HT-29 (cell line): Measurements from ENCODE around the gene KRTAP10-1. TPM values are rescaled to one million over a fixed set of nuclear protein-coding genes. Genes with fewer than 3 reads are reported as not detected.

Source experiments
- DNase-seq: peaks from one replicate; pipeline ENCODE4 v3.0.0-alpha.2; 2015; ENCODE audit warnings: low spot score
- total RNA-seq: library from RNA; depleted of rRNA; stranded (reverse); fragments of >200 nt; shearing (Covaris generic); gene quantifications from 2 replicates; pipeline ENCODE4 v1.2.3, GENCODE V29; 2014

Gene KRTAP10-1
- total RNA-seq, 1 experiment from 2014 or later, result not detected

DNA sequence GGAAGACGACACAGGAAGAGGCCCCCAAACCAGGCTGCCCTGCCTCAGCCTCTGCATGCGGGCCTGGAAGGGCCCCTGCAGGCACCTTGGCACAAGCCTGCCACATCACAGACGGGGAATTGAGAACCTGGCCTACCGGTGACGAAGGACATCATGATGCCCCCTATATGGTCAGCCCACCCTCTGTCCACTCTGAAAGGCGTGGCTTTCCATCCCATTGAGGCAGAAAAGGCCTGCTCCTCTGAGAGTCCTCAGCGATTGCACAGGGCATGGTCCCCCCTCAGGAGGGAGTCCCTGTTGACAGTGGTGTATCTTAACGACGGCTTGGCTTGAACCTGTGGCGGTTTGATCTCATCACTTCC is 11.4 kb downstream of the KRTAP10-1 start:
- no peak for DNase-seq

DNA sequence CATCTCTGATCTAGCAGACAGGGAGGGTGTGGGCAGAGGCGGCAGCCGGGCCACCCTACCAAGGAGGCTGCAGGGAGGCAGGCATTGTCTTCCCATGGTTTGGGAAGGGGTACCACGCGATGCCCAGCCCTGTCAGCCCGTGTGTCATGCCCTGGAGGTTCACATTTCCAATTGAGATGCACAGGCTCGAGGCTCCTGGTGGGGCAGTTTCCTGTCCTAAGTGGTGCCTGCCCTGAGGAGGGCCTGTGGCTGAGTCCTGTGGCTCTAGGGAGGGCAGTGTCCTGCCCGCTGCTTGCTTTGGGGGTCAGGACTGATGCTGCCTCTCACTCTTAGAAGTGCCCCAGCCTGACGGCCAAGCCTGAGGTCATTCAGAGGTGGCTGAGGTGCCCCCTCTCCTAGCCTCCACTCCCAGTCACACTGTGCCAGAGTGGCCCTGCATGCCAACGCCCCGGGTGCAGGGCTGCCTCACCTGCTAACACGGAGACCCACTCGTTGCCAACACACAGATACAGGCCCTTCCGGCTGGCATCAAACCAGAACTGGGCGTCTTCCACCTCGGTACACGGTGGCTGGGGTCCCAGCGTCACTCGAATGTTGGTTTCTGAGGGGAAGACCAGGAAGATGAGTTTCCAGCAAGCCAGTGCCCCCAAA is 11.9 kb downstream of the KRTAP10-1 start:
- no peak for DNase-seq

DNA sequence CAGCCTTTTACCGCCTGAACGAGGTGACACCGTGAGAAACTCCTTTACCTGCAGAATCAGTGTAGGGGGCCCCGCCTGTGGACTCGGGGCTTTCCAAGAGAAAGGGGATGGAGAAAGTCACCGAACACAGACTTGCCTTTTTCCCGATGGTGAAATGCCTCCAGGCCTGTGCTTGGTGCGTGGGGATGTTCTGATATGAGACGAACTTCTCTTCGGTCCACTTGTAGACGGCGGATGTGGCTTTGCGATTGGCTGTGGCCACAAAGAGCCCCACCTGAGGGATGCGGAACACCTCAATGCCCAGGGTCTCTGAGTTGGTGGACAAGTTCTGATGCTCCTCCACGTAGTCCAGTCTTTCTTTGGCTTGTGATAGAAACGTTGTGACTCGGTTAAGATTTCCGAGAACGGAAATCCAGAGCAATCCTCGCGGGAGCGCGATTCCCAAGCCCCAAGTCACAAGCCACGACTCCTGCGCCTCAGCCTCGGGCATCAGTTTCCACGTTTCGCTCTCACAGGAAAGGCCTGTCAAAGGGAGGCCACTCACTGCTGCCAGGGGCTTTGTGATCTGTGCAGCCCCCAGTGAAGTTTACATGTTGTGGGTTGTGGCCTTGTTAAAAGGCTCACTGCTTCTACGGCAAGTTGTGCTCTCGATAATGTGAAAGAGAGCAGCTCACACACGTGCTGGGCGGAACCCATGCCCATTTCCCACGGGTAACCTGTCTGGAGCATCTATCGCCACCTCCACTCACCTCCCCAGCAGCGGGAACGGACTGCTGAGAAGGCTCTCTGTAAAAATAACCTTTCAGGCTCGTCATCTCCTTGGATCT is 12.6 kb downstream of the KRTAP10-1 start:
- no peak for DNase-seq

DNA sequence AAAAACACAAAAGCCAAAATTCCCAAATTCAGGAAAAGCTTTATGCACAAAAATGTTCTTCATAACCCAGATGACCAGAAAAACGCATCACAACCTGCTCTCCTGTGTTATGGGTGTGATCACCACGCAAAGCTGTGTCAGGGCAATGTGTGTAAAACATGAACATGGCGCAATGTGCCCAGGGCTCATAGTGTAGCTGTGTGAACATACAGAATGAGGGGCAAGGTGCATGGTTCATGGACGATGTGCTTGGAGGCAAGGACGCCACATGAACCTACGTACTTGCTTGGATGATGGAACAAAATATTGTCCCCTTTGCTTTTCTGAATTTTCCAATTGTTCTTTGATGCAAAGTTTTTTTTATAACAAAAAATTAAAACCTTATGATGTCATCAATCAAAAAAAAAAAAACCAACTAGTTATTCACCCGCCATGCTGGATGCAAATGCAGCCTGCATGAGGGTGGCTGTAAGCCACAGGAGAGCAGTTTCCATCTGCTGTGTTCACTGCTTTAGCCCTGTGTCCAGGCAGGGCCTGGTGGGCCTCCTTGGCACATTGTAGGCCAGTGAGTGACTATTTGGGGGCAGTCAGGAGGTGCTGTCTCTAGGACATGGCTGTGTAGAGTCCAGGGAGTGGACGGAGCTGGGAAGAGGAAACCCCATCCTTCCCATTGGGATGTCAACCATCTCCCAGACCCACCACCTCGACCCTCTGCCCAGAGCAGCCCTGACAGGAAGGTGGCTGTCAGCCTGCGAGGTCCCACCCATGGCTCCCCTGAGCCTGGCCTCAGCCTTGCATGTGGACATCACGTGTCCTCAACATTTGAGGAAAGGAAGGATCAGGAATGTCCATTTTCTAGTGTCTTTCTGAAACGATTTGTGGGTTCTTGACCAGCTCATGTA is 13.6 kb downstream of the KRTAP10-1 start:
- no peak for DNase-seq

DNA sequence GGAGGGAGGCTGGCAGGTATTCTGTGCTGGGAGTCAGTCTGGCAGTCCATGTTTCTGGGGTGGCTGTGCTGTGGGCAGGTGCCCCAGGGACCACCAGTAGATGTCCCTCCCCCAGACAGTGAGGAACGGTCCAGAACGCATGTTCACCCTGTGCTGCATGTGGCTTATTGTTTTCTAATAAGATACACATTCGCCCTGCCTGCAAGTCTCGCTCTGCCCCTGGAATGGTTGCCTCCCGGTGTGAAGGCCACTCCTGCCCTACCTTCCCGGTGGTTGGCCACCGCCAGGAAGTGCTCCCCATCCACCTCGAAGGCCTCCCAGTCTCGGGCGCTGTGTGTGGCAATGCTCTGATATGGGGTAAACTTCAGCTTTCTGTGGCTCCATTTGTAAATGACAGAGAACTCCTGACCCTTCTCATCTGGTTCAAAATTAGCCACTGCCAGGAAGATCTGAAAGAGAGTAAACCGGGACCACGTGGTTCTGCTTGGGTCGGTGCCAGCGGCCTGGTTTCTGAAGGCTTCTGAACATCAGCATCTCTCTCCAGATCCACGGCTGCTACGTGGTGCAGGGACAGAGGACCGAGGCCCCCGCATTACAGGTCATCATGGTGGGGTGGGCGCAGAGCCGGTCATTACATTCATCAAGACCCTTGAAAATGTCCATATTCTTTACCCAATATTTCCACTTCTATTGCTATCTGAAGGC is 14.5 kb downstream of the KRTAP10-1 start:
- no peak for DNase-seq

DNA sequence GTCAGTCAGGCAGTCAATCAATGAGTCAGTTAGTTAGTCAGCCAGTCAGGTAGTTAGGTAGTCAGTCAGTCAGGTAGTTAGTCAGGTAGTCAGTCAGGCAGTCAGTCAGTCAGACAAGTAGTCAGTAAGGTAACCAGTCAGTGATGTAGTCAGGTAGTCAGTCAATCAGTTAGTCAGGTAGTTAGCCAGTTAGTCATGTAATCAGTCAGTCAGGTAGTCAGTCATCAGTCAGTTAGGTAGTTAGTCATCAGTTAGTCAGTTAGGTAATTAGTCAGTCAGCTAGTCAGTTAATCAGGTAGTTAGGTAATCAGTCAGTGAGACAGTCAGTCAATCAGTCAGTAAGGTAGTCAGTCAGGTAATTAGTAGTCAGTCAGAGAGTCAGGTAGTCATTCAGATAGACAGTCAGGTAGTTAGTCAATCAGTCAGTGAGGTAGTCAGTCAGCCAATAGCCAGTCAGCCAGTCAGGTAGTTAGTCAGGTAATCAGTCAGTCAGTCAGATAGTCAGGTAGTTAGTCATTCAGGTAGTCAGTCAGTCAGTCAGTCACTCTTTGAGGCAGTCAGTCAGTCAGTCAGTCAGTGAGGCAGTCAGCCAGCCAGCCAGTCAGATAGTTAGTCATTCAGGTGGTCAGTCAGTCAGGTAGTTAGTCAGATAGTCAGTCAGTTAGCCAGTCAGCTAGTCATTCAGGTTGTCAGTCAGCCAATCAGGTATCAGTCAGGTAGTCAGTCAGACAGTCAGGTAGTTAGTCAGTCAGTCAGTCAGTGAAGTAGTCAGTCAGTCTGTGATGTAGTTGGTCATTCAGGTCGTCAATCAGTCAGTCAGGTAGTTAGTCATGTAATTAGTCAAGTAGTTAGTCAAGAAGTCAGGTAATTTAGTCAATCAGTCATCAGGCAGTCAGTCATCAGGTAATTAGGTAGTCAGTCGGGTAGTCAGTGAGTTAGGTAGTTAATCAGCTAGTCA is 15.3 kb downstream of the KRTAP10-1 start:
- DNase-seq, result no peak

DNA sequence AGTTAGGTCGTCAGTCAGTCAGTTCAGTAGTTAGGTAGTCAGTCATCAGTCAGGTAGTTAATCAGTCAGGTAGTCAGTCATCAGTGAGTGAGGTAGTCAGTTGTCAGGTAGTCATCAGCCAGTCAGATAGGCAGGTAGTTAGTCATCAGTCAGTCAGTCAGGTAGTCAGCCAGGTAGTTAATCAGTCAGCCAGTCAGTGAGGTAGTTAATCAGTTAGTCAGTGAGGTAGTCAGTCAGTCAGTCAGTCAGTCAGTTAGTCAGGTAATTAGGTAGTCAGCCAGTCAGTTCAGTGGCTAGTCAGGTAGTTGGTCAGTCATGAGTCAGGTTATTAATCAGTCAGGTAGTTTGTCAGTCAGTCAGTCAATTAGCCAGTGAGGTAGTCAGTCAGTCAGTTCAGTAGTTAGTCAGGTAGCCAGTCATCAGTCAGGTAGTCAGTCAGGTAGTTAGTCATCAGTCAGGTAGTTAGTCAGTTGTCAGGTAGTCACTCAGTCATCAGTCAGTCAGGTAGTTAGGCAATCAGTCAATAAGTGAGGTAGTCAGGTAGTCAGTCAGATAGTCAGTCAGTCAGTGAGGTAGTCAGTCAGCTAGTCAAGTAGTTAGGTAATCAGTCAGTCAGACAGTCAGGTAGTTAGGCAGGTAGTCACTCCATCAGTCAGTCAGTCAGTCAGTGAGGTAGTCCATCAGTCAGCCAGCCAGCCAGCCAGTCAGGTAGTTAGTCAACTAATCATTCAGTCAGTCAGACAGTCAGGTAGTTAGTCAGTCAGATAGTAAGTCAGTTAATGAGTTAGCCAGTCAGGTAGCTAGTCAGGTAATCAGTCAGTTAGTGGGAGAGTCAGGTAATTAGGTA is 16.2 kb downstream of the KRTAP10-1 start:
- DNase-seq, result no peak

DNA sequence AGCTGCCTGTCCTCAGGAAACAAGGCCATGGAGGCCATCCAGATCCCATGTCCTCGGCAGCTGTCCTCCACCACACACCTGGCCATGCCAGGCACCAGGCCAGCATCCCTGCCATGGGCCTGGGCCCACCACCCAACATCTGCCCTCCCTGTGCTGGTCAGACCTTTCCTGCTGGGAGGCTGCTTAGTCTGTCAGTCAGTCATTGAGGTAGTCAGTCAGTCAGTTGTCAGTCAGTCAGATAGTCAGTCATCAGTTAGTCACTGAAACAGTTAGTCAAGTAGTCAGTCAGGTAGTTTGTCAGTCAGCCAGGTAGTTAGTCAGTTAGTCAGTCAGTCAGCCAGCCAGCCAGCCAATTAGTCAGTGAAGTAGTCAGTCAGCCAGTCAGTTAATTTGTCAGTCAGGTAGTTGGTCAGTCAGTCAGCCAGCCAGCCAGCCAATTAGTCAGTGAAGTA is 17.2 kb downstream of the KRTAP10-1 start:
- DNase-seq, result no peak

DNA sequence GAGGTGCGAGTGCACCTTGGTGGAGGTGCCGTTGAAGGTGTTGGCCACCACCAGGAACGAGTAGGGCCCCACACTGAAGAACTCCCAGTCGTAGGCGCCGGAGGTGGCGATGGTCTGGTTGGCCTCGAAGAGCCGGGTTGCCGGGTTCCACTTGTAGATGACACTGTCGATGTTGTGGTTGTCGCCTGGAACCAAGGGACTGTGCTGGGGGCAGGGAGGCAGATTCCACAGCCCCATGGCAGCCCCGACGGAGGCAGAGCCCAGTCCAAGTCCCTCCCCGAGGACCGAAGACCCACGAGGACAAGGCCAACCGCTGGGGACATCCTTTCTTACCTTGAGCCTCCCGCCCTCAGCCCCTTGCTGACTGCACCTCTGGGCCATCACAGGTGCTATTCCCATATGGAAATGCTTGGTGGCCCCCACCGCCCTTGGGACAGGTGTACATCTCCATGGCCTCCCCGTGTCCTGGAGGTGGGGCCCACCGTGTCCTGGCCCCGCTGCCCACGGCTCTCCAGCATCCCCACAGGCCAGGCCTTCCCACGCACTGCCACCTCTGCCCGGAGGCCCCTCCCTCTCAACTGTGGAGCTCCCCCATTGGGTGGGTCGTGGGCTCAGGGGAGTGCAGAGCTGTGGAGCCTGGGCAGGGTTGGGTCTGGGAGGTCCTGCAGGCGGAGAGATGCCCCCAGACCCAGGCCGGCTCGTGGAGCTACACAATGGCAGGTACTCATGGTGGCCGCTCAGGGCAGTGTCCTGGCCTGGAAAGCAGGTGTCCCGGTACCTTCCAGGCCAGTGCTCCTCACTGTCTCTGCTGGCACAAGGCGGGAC is 17.9 kb downstream of the KRTAP10-1 start:
- no peak for DNase-seq

DNA sequence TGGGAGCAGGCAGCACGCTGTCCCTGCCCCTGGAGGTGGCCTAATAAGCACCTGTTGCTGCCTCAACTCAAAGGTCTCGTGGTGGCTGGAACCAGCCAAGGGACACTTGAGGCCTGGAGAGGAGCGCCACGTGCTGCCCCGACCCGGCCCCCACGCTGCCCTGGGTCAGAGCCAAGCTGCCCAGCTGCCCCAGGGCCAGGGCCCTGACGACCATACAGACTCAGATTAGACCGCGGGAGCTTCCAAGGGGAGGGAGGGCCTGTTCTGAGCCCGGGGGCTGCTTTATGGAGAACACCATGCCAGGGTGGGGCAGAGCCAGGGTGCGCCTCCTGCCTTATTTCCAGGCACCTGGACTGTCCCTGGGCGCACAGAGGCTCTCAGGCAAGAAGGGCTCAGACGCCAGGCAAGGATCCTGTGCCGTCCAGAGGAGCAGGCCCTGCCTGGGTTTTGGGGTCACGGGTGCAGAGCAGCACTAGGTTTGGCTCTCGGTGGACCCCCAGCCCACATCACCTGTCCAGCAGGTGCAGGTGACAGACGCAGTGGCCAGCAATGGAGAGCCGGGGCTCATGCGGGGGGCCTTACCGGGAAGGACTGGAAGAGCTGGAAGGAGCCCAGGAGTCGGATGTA is 18.6 kb downstream of the KRTAP10-1 start:
- no peak for DNase-seq

DNA sequence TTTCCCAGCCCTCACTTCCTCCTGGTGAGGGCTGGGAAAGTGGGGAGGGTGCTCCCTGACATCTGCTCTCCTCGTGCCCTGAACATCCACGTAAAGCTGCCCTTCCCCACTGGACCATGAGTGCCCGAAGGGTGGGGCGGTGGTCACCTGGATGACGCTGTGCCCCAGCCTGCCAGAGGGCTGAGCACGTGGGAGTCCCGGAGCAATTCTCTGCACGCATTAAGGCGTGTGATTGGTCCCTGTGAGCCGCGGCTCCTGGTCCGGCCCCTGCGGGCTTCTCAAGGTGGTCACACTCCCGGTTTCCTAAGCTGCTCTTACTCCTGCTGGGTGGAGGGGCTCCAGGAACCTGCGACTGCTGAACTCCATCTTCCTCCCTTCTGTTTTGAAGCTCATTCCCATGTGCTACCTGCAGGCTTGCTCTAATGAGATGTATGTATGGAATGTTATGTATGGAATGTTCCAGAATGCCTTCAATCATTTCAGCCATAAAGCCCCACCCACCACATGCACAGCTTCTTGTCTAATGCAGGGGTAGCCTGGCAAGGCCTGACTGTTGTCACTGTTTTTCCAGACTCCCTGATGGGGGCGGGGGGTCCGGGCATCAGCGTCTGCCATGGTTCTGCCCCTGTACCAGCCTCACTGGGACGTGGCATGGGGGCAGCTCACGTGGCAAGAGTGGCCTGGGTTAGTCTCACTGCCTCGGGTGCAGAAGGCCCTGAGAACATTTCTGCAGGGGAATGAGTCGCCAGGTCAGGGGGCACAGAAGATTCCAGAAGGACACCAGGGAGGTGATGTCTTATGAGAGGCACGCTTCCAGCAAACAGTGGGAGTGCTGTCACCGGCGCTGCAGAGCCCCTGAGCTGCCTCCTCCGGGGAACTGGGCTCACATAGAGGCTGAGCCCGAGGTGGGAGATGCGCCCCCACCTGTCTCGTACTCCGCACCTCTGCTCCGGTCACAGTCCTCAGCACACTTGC is 19.4 kb downstream of the KRTAP10-1 start:
- no peak for DNase-seq

DNA sequence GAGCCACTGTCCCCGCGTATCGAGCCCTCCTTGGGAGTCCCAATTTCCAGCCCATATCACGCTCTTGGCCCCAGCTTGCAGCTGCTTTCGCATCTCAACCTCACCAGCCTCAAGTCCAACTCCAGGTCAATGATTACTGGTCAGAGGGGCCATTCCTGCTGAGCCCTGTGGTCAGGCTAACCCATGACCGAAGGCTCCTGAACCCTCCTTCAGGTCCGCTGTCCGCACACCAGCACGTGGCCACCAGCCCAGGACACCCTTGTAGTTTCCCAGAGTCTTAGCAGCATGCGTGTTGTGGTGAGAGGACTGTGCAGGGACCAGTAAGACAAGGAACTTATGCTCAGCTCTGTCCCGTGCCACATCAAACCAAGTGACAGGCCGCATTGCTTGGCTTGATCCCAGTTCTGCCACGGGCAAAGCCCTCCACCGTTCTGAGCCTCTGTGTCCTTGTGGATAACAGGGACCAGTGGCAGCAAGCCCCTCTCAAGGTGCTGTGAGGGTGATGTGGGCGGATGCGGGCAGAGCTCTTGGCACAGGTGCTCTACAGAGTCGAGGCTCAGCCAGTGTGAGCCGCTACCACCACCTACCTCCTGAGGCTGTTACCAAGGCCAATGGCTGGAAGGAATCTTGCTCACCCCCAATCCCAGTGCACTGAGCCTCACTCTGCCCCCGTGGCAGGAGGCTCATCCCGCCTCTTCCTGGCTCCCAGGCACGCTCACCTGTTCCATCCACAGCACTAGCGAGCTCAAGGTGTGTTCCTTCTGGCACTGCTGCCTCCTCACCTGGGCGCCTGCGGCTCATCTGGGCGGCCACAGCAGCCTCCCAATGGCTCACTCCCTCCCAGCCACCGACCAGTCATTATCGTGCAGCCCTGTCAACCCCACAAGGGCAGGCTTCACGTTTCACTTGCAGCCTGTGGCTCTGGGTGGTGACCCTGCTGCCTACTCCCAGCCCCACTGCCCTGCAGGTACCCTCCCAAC is 20.4 kb downstream of the KRTAP10-1 start:
- DNase-seq, result no peak

DNA sequence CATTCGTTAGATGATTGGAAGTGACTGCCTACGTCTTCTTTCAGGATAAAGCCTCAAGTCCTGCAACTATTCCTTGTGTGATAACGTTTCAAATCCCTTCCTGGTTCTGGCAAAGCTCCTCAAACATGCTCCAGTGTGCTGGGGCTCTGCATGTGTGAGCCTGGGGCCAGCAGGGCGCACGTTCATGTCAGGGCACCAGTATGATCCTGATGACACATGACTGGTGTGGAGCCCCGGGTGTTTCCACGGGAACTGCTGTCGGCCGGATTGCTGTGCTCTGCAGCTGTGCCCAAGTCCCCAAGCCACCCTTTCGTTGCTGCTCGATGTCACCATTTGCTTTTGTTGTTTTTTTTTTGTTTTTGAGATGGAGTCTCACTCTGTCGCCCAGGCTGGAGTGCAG is 21.3 kb downstream of the KRTAP10-1 start:
- no peak for DNase-seq

DNA sequence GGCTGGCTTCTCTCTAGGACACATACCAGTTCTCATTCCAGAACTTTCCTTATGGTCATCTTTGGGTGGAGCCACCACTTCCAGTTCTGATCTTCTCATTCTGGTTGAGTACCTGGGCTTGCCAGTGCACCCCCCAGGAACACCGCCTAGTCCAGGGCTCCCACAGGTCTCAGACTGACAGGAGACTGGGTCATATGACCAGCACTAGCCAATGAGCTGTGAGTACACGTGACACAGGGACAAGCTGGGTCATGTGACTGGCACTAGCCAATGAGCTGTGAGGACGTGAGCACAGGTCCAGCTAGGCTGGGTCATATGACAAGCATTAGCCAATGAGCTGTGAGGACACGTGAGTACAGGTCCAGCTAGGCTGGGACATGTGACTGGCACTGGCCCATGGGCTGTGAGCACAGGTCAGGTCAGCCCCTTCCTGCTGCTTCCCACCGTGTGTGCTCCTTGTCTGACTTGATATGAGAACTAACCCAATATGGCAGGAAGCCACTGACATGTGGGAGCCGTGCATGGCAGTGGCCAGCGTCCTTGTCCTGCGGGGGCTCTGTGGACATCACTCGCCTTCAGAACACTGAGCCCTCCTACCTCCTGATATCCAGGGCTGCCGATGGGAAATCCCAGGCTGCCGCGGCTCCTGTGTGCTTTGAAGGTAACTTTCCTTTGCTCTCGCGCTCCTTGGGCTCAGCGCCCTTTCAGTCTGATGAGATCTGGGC is 22.7 kb downstream of the KRTAP10-1 start:
- no peak for DNase-seq

DNA sequence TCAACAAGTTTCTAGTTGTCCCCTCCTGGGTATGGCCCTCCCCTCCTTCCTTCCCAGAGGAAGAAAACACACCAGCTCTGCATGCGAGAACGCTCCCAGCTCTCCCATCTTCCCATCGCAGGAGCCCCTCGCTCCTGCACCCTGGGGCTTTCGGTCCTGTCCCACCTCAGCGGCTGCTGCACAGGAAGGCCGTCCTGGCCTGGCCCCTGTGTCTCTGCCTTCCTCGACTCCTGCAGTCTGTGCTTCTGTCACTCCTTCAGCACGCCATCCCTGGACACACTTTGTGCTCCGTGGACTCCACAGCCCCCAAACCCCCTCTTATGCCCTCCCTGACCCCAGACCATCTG is 23.2 kb downstream of the KRTAP10-1 start:
- DNase-seq, result no peak
